ENCODE results near the gene COL26A1.
"Not testable (repeated sequence)": the region's sequence is repeated elsewhere in the genome, so short reads cannot be mapped to it uniquely, and the experiment has no call there.

Gene COL26A1

GRCh38 chr7:101422356-101423195, 59.9 kb downstream of the COL26A1 start:
- DNase-seq (ENCODE audit: extremely low spot score): no peak
- ChIA-PET CTCF (interaction anchor here (1.6 to 1.9 kb wide), 2 partner anchors 11 to 24 kb away, joined by 4 to 7 read pairs; no protein-coding TSS in a partner anchor), POLR2A (no interaction called here)
- TF ChIP-seq, protein P1, sequence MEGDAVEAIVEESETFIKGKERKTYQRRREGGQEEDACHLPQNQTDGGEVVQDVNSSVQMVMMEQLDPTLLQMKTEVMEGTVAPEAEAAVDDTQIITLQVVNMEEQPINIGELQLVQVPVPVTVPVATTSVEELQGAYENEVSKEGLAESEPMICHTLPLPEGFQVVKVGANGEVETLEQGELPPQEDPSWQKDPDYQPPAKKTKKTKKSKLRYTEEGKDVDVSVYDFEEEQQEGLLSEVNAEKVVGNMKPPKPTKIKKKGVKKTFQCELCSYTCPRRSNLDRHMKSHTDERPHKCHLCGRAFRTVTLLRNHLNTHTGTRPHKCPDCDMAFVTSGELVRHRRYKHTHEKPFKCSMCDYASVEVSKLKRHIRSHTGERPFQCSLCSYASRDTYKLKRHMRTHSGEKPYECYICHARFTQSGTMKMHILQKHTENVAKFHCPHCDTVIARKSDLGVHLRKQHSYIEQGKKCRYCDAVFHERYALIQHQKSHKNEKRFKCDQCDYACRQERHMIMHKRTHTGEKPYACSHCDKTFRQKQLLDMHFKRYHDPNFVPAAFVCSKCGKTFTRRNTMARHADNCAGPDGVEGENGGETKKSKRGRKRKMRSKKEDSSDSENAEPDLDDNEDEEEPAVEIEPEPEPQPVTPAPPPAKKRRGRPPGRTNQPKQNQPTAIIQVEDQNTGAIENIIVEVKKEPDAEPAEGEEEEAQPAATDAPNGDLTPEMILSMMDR (IDR thresholded peaks at IDR 0.05; ENCODE audit: control extremely low read depth, extremely low read depth, low read depth, missing control alignments): no peak

DNA sequence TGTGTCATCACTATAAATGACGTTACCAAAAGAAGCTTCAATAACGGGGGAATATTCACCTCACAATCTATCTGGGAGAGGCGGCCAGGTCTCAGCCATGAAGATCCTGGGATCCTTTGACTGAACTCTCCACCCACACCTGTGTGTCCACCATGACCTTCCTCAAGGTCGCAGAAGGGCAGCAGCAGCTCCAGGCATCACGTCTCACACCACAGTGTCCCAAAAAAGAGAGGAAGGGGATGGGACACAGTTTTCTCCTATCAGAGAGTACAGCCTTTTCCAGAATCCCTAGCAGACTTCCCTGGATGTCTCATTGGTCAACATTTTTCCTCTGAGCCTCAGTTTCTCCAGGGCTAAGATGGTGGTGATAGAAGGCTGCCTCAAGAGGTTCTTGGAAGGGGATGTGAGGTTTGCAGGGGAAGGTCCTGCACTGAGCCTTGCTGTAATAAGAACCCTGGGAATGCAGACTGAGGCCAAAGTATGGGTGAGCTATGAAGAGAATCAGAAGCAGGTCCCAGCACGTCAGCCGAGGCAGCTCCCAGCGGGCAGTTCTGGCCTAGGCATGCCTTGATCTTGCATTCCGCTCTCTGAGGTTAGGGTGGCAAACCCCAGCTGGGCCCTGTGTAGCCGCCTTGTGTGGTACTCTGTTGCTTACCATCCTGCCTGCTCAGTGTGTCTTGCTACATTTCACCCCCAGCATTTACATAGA, 63.8 kb downstream of the COL26A1 start:
- DNase-seq (ENCODE audit: extremely low spot score): no peak
- ChIA-PET CTCF (interaction anchor here (1.2 to 1.5 kb wide), 3 partner anchors 10 to 15 kb away, joined by 3 to 5 read pairs (median 4); no protein-coding TSS in a partner anchor), POLR2A (no interaction called here)
- TF ChIP-seq, protein P1 (IDR thresholded peaks at IDR 0.05; ENCODE audit: control extremely low read depth, extremely low read depth, low read depth, missing control alignments): no peak

GRCh38 chr7:101428093-101428866, 65.6 kb downstream of the COL26A1 start:
- TF ChIP-seq, protein P1 (IDR thresholded peaks at IDR 0.05; ENCODE audit: control extremely low read depth, extremely low read depth, low read depth, missing control alignments): no peak
- POLR2A ChIA-PET: no interaction called here
- CTCF ChIA-PET: no interaction called here
- DNase-seq (ENCODE audit: extremely low spot score): no peak

GRCh38 chr7:101432316-101432715, 69.6 kb downstream of the COL26A1 start:
- TF ChIP-seq, protein P1 (IDR thresholded peaks at IDR 0.05; ENCODE audit: control extremely low read depth, extremely low read depth, low read depth, missing control alignments): no peak
- CTCF ChIA-PET: interaction anchor here (0.9 kb wide), 1 partner anchor 20 kb away, joined by 3 read pairs; no protein-coding TSS in a partner anchor
- POLR2A ChIA-PET: interaction anchor here (0.6 kb wide), 1 partner anchor 92 kb away, joined by 3 read pairs; no protein-coding TSS in a partner anchor
- no peak for DNase-seq (ENCODE audit: extremely low spot score)

DNA sequence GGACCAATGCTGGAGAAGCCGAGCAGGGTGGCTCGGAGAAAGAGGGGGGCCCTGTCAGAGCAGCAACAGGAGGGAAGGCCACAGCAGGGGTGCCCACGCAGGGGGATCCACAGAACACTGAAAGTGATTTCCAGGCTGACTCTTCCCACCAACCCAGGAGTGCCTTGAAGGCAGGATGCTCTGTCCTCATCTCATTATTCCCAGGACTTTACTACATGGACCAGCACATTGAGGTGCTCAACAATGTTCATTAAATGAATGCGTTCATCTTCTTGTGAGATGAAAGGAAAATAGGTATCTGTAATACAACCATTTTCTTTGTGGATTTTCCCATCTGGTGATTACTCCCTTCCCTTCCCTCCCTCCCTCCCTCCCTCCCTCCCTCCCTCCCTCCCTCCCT, 71.0 kb downstream of the COL26A1 start:
- CTCF ChIA-PET: no interaction called here
- TF ChIP-seq, protein P1 (IDR thresholded peaks at IDR 0.05; ENCODE audit: control extremely low read depth, extremely low read depth, low read depth, missing control alignments): no peak
- DNase-seq (ENCODE audit: extremely low spot score): no peak
- POLR2A ChIA-PET: no interaction called here

DNA sequence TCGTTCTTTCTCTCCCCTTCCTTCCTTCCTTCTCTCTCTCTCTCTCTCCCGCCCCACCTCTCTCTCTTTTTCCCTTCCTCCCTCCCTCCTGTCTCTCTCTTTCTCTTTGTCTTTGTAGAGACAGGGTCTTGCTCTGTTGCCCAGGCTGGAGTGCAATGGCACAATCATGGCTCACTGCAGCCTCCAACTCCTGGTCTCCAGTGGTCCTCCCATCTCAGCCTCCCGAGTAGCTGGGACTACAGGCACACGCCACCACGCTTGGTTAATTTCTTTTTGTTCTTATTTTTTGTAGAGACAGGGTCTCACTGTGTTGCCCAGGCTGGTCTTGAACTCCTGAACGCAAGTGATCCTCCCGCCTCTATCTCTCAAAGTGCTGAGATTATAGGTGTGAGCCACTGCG, 71.5 kb downstream of the COL26A1 start:
- POLR2A ChIA-PET; DNase-seq (ENCODE audit: extremely low spot score): not testable (repeated sequence)

More for the DNA sequence above, 71.5 kb downstream of the COL26A1 start:
- CTCF ChIA-PET: not testable (repeated sequence)

All from GM10248 (cell line).